IMR-90 (cell line): ENCODE results near the gene C3orf85. TPM values are rescaled to one million over a fixed set of nuclear protein-coding genes. Genes with fewer than 3 reads are reported as not detected.

ENCODE experiments used
- ATAC-seq: fragments of 200-7000 bp; cut with Tn5 transposase; 2 replicates; pipeline ENCODE4 v1.9.1; 2020; ENCODE audit warnings: low read depth, mild to moderate bottlenecking, moderate library complexity
- BruUV-seq: library from RNA; stranded (reverse); fragments of 400-500 nt; replicated peaks from 2 replicates; lab custom pipeline; 2021; lab: Mats Ljungman, UMichigan
- CTCF ChIA-PET: fragments of 300-600 bp; formaldehyde crosslinking; extraction: SDS; loops from one replicate; lab custom pipeline; 2021; ENCODE audit warnings: antibody characterized with exemption; lab: Yijun Ruan, JAX
- POLR2A ChIA-PET: fragments of 300-600 bp; sonication (Branson Sonifier 250); formaldehyde crosslinking; loops from one replicate; lab custom pipeline; 2022; ENCODE audit warnings: antibody characterized with exemption; ENCODE audit not compliant: unreplicated experiment; lab: Charles Lee
- DNase-seq: peaks from one replicate; pipeline ENCODE4 v3.0.0; 2013
- H2AFZ ChIP-seq: replicated peaks from 2 replicates; pipeline ENCODE3; 2013; ENCODE audit warnings: low read length, mild to moderate bottlenecking; ENCODE audit not compliant: poor library complexity
- H2AK5ac ChIP-seq: 2 replicates; pipeline ENCODE4 v1.6.1; 2013; ENCODE audit warnings: low read depth, low read length, inconsistent platforms
- H2AK9ac ChIP-seq: replicated peaks from 2 replicates; pipeline ENCODE3; 2013; ENCODE audit warnings: mild to moderate bottlenecking, low read depth, low read length, moderate library complexity; ENCODE audit not compliant: poor library complexity
- H2BK120ac ChIP-seq: 2 replicates; pipeline ENCODE4 v1.6.1; 2013; ENCODE audit warnings: low read depth, low read length, inconsistent platforms
- H2BK15ac ChIP-seq: 3 replicates; pipeline ENCODE4 v1.6.1; 2013; ENCODE audit warnings: low read depth, low read length, inconsistent platforms
- H2BK20ac ChIP-seq: 2 replicates; pipeline ENCODE4 v1.6.1; 2013; ENCODE audit warnings: low read depth, mild to moderate bottlenecking, inconsistent platforms, low read length, moderate library complexity
- H2BK5ac ChIP-seq: 2 replicates; pipeline ENCODE4 v1.6.1; 2013; ENCODE audit warnings: mild to moderate bottlenecking, low read depth, low read length, inconsistent platforms; ENCODE audit not compliant: poor library complexity, severe bottlenecking
- H3K14ac ChIP-seq: replicated peaks from 2 replicates; pipeline ENCODE4 v1.6.1; 2013; ENCODE audit warnings: low read depth, low read length, inconsistent platforms
- H3K18ac ChIP-seq: 2 replicates; pipeline ENCODE4 v1.6.1; 2013; ENCODE audit warnings: low read depth, low read length, control low read depth
- H3K23ac ChIP-seq: 2 replicates; pipeline ENCODE4 v1.6.1; 2013; ENCODE audit warnings: low read depth, low read length, inconsistent platforms
- H3K27ac ChIP-seq: 2 replicates; pipeline ENCODE4 v1.5.1; 2013; ENCODE audit warnings: mild to moderate bottlenecking, control low read depth, low read length; ENCODE audit not compliant: insufficient read depth
- H3K27me3 ChIP-seq: 2 replicates; pipeline ENCODE4 v1.6.1; 2013; ENCODE audit warnings: low read length; ENCODE audit not compliant: control insufficient read depth, insufficient read depth
- H3K36me3 ChIP-seq: 2 replicates; pipeline ENCODE4 v1.6.1; 2013; ENCODE audit warnings: low read length, mixed read lengths; ENCODE audit not compliant: control insufficient read depth, insufficient read depth
- H3K4ac ChIP-seq: 2 replicates; pipeline ENCODE4 v1.6.1; 2013; ENCODE audit warnings: low read depth, low read length, inconsistent platforms
- H3K4me1 ChIP-seq: 2 replicates; pipeline ENCODE4 v1.6.1; 2013; ENCODE audit warnings: low read length, mixed read lengths; ENCODE audit not compliant: control insufficient read depth, insufficient read depth
- H3K4me2 ChIP-seq: 2 replicates; pipeline ENCODE4 v1.6.1; 2013; ENCODE audit warnings: low read depth, mild to moderate bottlenecking, control low read depth, low read length, moderate library complexity
- H3K4me3 ChIP-seq: 2 replicates; pipeline ENCODE4 v1.5.1; 2013; ENCODE audit warnings: low read depth, mild to moderate bottlenecking, control low read depth, low read length, moderate library complexity; ENCODE audit not compliant: insufficient read depth
- H3K56ac ChIP-seq: 2 replicates; pipeline ENCODE4 v1.6.1; 2013; ENCODE audit warnings: low read length, inconsistent platforms; ENCODE audit not compliant: insufficient read depth; ENCODE audit errors: extremely low read depth
- H3K79me1 ChIP-seq, 2 experiments: 2 replicates each; pipeline ENCODE4 v1.6.1; 2013; ENCODE audit warnings: low read length in 2 of 2, inconsistent platforms in 1 of 2, low read depth in 1 of 2
- H3K9ac ChIP-seq: 2 replicates; pipeline ENCODE4 v1.6.1; 2013; ENCODE audit warnings: low read depth, low read length, control low read depth
- H3K9me1 ChIP-seq: 2 replicates; pipeline ENCODE4 v1.6.1; 2013; ENCODE audit warnings: low read length, inconsistent platforms; ENCODE audit not compliant: insufficient read depth
- H3K9me3 ChIP-seq: 2 replicates; pipeline ENCODE4 v1.6.1; 2013; ENCODE audit warnings: low read length; ENCODE audit not compliant: control insufficient read depth, insufficient read depth
- H4K20me1 ChIP-seq: 2 replicates; pipeline ENCODE4 v1.6.1; 2013; ENCODE audit warnings: low read length, inconsistent platforms; ENCODE audit not compliant: insufficient read depth
- H4K5ac ChIP-seq: 2 replicates; pipeline ENCODE4 v1.6.1; 2013; ENCODE audit warnings: mild to moderate bottlenecking, low read depth, low read length, control low read depth
- H4K8ac ChIP-seq, 2 experiments: 2 replicates each; pipeline ENCODE4 v1.6.1; 2013; ENCODE audit warnings: low read depth in 2 of 2, low read length in 2 of 2, control low read depth in 1 of 2, inconsistent platforms in 1 of 2
- H4K91ac ChIP-seq: 2 replicates; pipeline ENCODE4 v1.6.1; 2013; ENCODE audit warnings: low read depth, low read length, inconsistent platforms; ENCODE audit not compliant: insufficient read depth
- BHLHE40 ChIP-seq: fragments of 150-350 bp; IDR thresholded peaks from 2 replicates; pipeline ENCODE4 v1.6.1; 2016; ENCODE audit warnings: mild to moderate bottlenecking, low read depth, low read length
- CEBPB ChIP-seq: IDR thresholded peaks from 2 replicates; pipeline ENCODE4 v1.6.1; 2012; ENCODE audit warnings: low read depth, low read length, improper control_type of control experiment
- CHD1 ChIP-seq: IDR thresholded peaks from 2 replicates; pipeline ENCODE4 v1.6.1; 2012; ENCODE audit warnings: low read depth, low read length, improper control_type of control experiment
- FOS ChIP-seq: fragments of 150-350 bp; IDR thresholded peaks from 2 replicates; pipeline ENCODE4 v1.6.1; 2016; ENCODE audit warnings: low read depth, low read length
- MAFK ChIP-seq: IDR thresholded peaks from 2 replicates; pipeline ENCODE4 v1.6.1; 2012; ENCODE audit warnings: low read depth, low read length, improper control_type of control experiment
- MAZ ChIP-seq: IDR thresholded peaks from 2 replicates; pipeline ENCODE4 v1.6.1; 2012; ENCODE audit warnings: low read depth, mild to moderate bottlenecking, low read length, improper control_type of control experiment, moderate library complexity, borderline replicate concordance
- MXI1 ChIP-seq: IDR thresholded peaks from 2 replicates; pipeline ENCODE4 v1.6.1; 2012; ENCODE audit warnings: low read depth, mild to moderate bottlenecking, low read length, moderate library complexity, borderline replicate concordance
- NFE2L2 ChIP-seq: fragments of 150-350 bp; IDR thresholded peaks from 2 replicates; pipeline ENCODE4 v1.6.1; 2016; ENCODE audit warnings: low read depth, mild to moderate bottlenecking, low read length
- RAD21 ChIP-seq: IDR thresholded peaks from 2 replicates; pipeline ENCODE4 v1.6.1; 2012; ENCODE audit warnings: low read length, improper control_type of control experiment
- RCOR1 ChIP-seq: IDR thresholded peaks from 2 replicates; pipeline ENCODE4 v1.6.1; 2012; ENCODE audit warnings: mild to moderate bottlenecking, low read length, improper control_type of control experiment; ENCODE audit not compliant: insufficient replicate concordance
- SMC3 ChIP-seq: fragments of 150-350 bp; IDR thresholded peaks from 2 replicates; pipeline ENCODE4 v1.6.1; 2016; ENCODE audit warnings: low read depth, mild to moderate bottlenecking, antibody characterized with exemption, low read length, moderate library complexity
- WGBS, 2 experiments: methylation state at CpG; one replicate each; pipeline versions ENCODE4 v1.1.5 to v1.1.7; 2013; ENCODE audit warnings: missing lambda C conversion rate in 2 of 2; ENCODE audit not compliant: insufficient read length in 1 of 2; ENCODE audit errors: extremely low coverage in 2 of 2; 5-methylcytosine and 5-hydroxymethylcytosine counted together
- dilution Hi-C: fragments of 300-500 bp; cut with HindIII; formaldehyde crosslinking; loops from one replicate; pipeline ENCODE4 v1.14.3; 2018; ENCODE audit warnings: low sequenced_read_pairs; ENCODE audit not compliant: unreplicated experiment
- in situ Hi-C: fragments of 300-500 bp; cut with MboI; formaldehyde crosslinking; loops from 3 replicates; pipeline ENCODE4 v1.14.3; 2019; ENCODE audit warnings: low sequenced_read_pairs, inconsistent platforms, mixed read lengths
- intact Hi-C: fragments of 100-400 bp; cut with micrococcal nuclease; formaldehyde crosslinking; loops from 2 replicates; pipeline ENCODE4 v1.10.0; 2022
- polyA plus RNA-seq, 3 experiments: library from polyadenylated mRNA; depleted of rRNA; stranded (reverse); fragments of >200 nt; gene quantifications; 2 replicates each; pipeline ENCODE4 v1.2.3, GENCODE V29; 2012; ENCODE audit warnings: low replicate concordance in 1 of 3
- total RNA-seq: library from RNA; depleted of rRNA; stranded (reverse); fragments of >200 nt; gene quantifications from 2 replicates; pipeline ENCODE4 v1.2.3, GENCODE V29; 2012

The C3orf85 gene
- total and polyA plus RNA-seq, 2 of the 4 experiments (the other 2 are of a cell fraction): not detected

DNA sequence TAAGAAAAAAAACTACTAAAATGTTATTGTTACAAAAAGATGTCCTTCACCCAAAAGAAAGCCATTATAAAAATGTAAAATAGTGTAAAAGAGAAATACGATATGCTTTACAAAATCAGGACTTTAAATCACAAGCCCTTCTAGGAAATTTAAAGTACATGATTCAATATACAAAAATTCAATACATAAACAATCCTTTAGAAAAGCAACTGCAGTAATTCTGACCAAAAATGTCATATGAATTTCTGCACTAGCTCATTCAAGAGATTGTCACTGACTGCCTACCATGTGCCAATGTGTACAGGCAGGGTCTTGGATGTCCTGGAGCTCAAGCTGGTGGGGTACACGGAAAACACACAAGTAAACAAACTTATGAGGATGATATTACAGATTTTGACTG lies 21.1 kb upstream of the C3orf85 start:
- dilution Hi-C loops: no loop called here
- Histone ChIP-seq H3K27me3 (no peaks in the 10 kb centered on the region), H3K9ac (no peak overlapping the region), H3K56ac (no peak overlapping the region), H2AK5ac (no peak overlapping the region), H3K4me2 (no peak overlapping the region), H3K36me3 (no peaks in the 10 kb centered on the region), H3K9me1 (no peaks in the 10 kb centered on the region), H2BK20ac (no peak overlapping the region), H2BK120ac (no peak overlapping the region), H3K18ac (no peak overlapping the region), H3K9me3 (no peaks in the 10 kb centered on the region; the same call in 1 of the 2 replicates), H4K20me1 (no peaks in the 10 kb centered on the region), H4K5ac (no peak overlapping the region), H3K27ac (no peak overlapping the region), H3K79me1 (no peaks in the 10 kb centered on the region), H3K4me1 (peaks cover 2% of the 10 kb centered on the region; the same call in 1 of the 2 replicates), H2BK15ac (no peak overlapping the region), H4K8ac (no peak overlapping the region), H3K4me3 (no peak overlapping the region), H4K91ac (no peak overlapping the region), H2AK9ac (no peak overlapping the region), H2BK5ac (no peak overlapping the region), H3K23ac (no peak overlapping the region), H3K4ac (no peak overlapping the region), H2AFZ (no peak overlapping the region), H3K14ac (no peak overlapping the region)
- POLR2A ChIA-PET: no interaction called here
- WGBS, 2 experiments: no CpG with 5 or more reads among the region's 2 CpGs
- CTCF ChIA-PET: interaction anchor here (0.9 kb wide), 1 partner anchor 13 kb away, joined by 4 read pairs; no protein-coding TSS in a partner anchor
- ATAC-seq (peak; percentile 74), DNase-seq (peak; percentile 6)
- in situ Hi-C loops: no loop called here
- intact Hi-C loops: no loop called here
- TF ChIP-seq RAD21: no peak
- TF ChIP-seq MXI1: no peak
- no peak for TF ChIP-seq CEBPB
- no peak for TF ChIP-seq FOS
- no peak for TF ChIP-seq BHLHE40
- no peak for TF ChIP-seq MAFK
- no peak for TF ChIP-seq MAZ
- TF ChIP-seq RCOR1: no peak
- no peak for TF ChIP-seq SMC3
- TF ChIP-seq CHD1: no peak
- no peak for TF ChIP-seq NFE2L2
- no TSS peak for BruUV-seq
